Left ventricle myocardium inferior (tissue), 1 donor: ENCODE measurements around the gene MTMR1. TPM values are rescaled to one million over a fixed set of nuclear protein-coding genes. Genes with fewer than 3 reads are reported as not detected.

Experiments used
- DNase-seq: peaks from one replicate; pipeline ENCODE4 v3.0.0-alpha.2; 2020
- H3K27ac ChIP-seq: fragments of 200-600 bp; replicated peaks from 2 replicates; pipeline ENCODE4 v1.8.0; 2021
- H3K27me3 ChIP-seq: fragments of 200-600 bp; 2 replicates; pipeline ENCODE4 v1.8.0; 2021; ENCODE audit warnings: low read depth
- H3K36me3 ChIP-seq: fragments of 200-600 bp; 2 replicates; pipeline ENCODE4 v1.8.0; 2021
- H3K4me1 ChIP-seq: fragments of 200-600 bp; 2 replicates; pipeline ENCODE4 v1.8.0; 2021
- H3K4me3 ChIP-seq: fragments of 200-600 bp; 2 replicates; pipeline ENCODE4 v1.8.0; 2021; ENCODE audit warnings: mild to moderate bottlenecking, moderate library complexity
- H3K9me3 ChIP-seq: fragments of 200-600 bp; replicated peaks from 2 replicates; pipeline ENCODE4 v1.8.0; 2021
- intact Hi-C: fragments of 100-400 bp; cut with micrococcal nuclease; formaldehyde crosslinking; loops from one replicate; pipeline ENCODE4 v1.11.0; 2022
- total RNA-seq: library from RNA; stranded (reverse); fragmentation: NEBNext Ultra II Directional; extraction: Animal tissue kit (Norgen Biotek cat#: 25700); gene quantifications from one replicate; pipeline ENCODE4 v1.2.1, GENCODE V29; 2021
- TF ChIP-seq, protein P1 (sequence below): fragments of 200-600 bp; IDR thresholded peaks from 2 replicates; pipeline ENCODE4 v1.8.0; 2021; ENCODE audit warnings: antibody characterized with exemption, mild to moderate bottlenecking, borderline replicate concordance
- donor health status: DM: no; HTN: yes; CAD: no; lungs with severe emphysema.

MTMR1 gene
- total RNA-seq, 1 donor from 2014 or later, result 18.6 TPM

DNA sequence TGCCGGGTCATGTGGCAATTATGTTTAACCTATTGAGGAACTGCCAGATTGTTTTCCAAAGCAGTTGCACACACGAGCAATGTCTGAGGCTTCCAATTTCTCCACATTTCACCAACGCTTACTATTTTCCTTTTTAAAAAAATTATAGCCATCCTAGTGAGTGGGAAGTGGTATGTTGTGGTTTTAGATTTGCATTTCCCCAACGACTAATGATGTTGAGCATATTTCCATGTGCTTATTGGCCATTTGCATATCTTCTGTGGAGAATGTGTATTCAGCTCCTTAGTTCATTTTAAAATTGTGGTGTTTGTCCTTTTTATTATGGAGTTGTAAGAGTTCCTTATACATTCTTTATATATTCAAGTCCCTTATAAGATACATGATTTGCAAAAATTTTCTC is 60.2 kb downstream of the MTMR1 start:
- Histone ChIP-seq H3K9me3 (no peaks in the 10 kb centered on the region), H3K36me3 (peaks cover 11% of the 10 kb centered on the region), H3K4me1 (no peaks in the 10 kb centered on the region), H3K27me3 (no peaks in the 10 kb centered on the region), H3K27ac (no peak overlapping the region), H3K4me3 (no peak overlapping the region)
- intact Hi-C loops, result no loop called here
- DNase-seq, result no peak
- TF ChIP-seq, protein P1, sequence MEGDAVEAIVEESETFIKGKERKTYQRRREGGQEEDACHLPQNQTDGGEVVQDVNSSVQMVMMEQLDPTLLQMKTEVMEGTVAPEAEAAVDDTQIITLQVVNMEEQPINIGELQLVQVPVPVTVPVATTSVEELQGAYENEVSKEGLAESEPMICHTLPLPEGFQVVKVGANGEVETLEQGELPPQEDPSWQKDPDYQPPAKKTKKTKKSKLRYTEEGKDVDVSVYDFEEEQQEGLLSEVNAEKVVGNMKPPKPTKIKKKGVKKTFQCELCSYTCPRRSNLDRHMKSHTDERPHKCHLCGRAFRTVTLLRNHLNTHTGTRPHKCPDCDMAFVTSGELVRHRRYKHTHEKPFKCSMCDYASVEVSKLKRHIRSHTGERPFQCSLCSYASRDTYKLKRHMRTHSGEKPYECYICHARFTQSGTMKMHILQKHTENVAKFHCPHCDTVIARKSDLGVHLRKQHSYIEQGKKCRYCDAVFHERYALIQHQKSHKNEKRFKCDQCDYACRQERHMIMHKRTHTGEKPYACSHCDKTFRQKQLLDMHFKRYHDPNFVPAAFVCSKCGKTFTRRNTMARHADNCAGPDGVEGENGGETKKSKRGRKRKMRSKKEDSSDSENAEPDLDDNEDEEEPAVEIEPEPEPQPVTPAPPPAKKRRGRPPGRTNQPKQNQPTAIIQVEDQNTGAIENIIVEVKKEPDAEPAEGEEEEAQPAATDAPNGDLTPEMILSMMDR, result no peak

DNA sequence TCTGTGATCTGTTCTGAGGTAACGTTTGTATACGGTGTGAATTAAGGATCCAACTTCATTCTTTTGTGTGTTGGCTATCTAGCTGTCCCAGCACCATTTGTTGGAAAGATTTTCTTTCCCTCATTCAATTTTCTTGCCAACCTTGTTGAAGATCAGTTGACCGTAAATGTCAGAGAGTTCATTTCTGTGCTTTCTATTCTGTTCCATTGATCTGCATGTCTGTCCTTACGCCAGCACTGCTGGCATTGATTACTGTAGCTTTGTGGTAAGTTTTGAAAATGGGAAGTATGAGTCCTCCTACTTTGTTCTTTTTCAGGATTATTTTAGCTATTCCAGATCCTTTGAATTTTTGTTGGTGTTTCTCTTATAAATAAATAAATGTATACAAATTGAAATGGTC is 60.8 kb downstream of the MTMR1 start:
- TF ChIP-seq, protein P1, result no peak
- Histone ChIP-seq H3K27ac (no peak overlapping the region), H3K27me3 (no peaks in the 10 kb centered on the region), H3K9me3 (no peaks in the 10 kb centered on the region), H3K4me3 (no peak overlapping the region), H3K4me1 (no peaks in the 10 kb centered on the region), H3K36me3 (peaks cover 11% of the 10 kb centered on the region)
- intact Hi-C loops, result no loop called here
- DNase-seq, result no peak

GRCh38 chrX:150757371-150757770 is 64.2 kb downstream of the MTMR1 start:
- H3K9me3 ChIP-seq, result no peaks in the 10 kb centered on the region
- TF ChIP-seq, protein P1, result no peak
- peaks cover 6% of the 10 kb centered on the region for H3K36me3 ChIP-seq
- DNase-seq, result no peak
- H3K27ac ChIP-seq, result no peak overlapping the region
- H3K4me3 ChIP-seq, result no peak overlapping the region
- H3K4me1 ChIP-seq, result no peaks in the 10 kb centered on the region
- no peaks in the 10 kb centered on the region for H3K27me3 ChIP-seq
- intact Hi-C loops, result no loop called here

GRCh38 chrX:150759568-150760416 is 66.6 kb downstream of the MTMR1 start:
- Histone ChIP-seq H3K27ac (no peak overlapping the region), H3K4me1 (no peaks in the 10 kb centered on the region), H3K27me3 (no peaks in the 10 kb centered on the region), H3K4me3 (no peak overlapping the region), H3K9me3 (no peaks in the 10 kb centered on the region), H3K36me3 (no peaks in the 10 kb centered on the region)
- TF ChIP-seq, protein P1, result no peak
- DNase-seq, result no peak
- intact Hi-C loops, result no loop called here

- no peak overlapping the region for H3K4me3 ChIP-seq
- no peaks in the 10 kb centered on the region for H3K4me1 ChIP-seq
- intact Hi-C loops, result no loop called here
- H3K27me3 ChIP-seq, result no peaks in the 10 kb centered on the region
- TF ChIP-seq, protein P1, result no peak
- no peak for DNase-seq
- H3K27ac ChIP-seq, result no peak overlapping the region
- no peaks in the 10 kb centered on the region for H3K36me3 ChIP-seq
- H3K9me3 ChIP-seq, result no peaks in the 10 kb centered on the region
Measured at GRCh38 chrX:150761176-150761818, 68.1 kb downstream of the MTMR1 start.
